SK-N-SH (cell line): ENCODE data around the gene QSOX2.

Experiments used
- EP300 ChIP-seq, 2 experiments: IDR thresholded peaks; 2 replicates each; pipeline versions ENCODE4 v1.4.0 to v1.6.1; 2012; ENCODE audit warnings: borderline replicate concordance in 1 of 2, low read depth in 1 of 2, low read length in 1 of 2
- EZH2phosphoT487 ChIP-seq: fragments of 200-600 bp; sonication (generic); IDR thresholded peaks from 2 replicates; pipeline ENCODE4 v1.6.1; 2017; ENCODE audit warnings: low read depth, mixed run types, mild to moderate bottlenecking, antibody characterized with exemption, moderate library complexity, borderline replicate concordance
- FOXJ3 ChIP-seq: sonication (generic); formaldehyde crosslinking; IDR thresholded peaks from 2 replicates; pipeline ENCODE4 v1.5.1; 2020; ENCODE audit warnings: mild to moderate bottlenecking, missing genetic modification reagents
- JUND ChIP-seq: IDR thresholded peaks from 2 replicates; pipeline ENCODE4 v1.4.0; 2012
- NFIC ChIP-seq: IDR thresholded peaks from 2 replicates; pipeline ENCODE4 v1.4.0; 2012; ENCODE audit warnings: borderline replicate concordance
- NRF1 ChIP-seq: IDR thresholded peaks from 2 replicates; pipeline ENCODE4 v1.6.1; 2012; ENCODE audit warnings: low read depth, mild to moderate bottlenecking, low read length
- RFX5 ChIP-seq: IDR thresholded peaks from 2 replicates; pipeline ENCODE4 v1.6.1; 2012; ENCODE audit warnings: mild to moderate bottlenecking, improper control_type of control experiment, low read length
- SMC3 ChIP-seq: IDR thresholded peaks from 2 replicates; pipeline ENCODE4 v1.6.1; 2012; ENCODE audit warnings: low read depth, low read length, improper control_type of control experiment
- TF ChIP-seq, protein P1 (sequence below): fragments of 200-600 bp; sonication (generic); IDR thresholded peaks from 2 replicates; pipeline ENCODE4 v1.6.1; 2017; ENCODE audit warnings: antibody characterized with exemption, mild to moderate bottlenecking, moderate library complexity
- TF ChIP-seq, protein P2 (sequence below): IDR thresholded peaks from 2 replicates; pipeline ENCODE4 v1.6.1; 2012; ENCODE audit warnings: mild to moderate bottlenecking, low read depth, low read length, moderate library complexity
- TF ChIP-seq, protein P3 (sequence below): IDR thresholded peaks from 2 replicates; pipeline ENCODE4 v1.4.0; 2012; ENCODE audit warnings: low read depth
- TF ChIP-seq, protein P4 (sequence below): IDR thresholded peaks from 2 replicates; pipeline ENCODE4 v1.4.0; 2012; ENCODE audit warnings: low read depth, borderline replicate concordance

DNA sequence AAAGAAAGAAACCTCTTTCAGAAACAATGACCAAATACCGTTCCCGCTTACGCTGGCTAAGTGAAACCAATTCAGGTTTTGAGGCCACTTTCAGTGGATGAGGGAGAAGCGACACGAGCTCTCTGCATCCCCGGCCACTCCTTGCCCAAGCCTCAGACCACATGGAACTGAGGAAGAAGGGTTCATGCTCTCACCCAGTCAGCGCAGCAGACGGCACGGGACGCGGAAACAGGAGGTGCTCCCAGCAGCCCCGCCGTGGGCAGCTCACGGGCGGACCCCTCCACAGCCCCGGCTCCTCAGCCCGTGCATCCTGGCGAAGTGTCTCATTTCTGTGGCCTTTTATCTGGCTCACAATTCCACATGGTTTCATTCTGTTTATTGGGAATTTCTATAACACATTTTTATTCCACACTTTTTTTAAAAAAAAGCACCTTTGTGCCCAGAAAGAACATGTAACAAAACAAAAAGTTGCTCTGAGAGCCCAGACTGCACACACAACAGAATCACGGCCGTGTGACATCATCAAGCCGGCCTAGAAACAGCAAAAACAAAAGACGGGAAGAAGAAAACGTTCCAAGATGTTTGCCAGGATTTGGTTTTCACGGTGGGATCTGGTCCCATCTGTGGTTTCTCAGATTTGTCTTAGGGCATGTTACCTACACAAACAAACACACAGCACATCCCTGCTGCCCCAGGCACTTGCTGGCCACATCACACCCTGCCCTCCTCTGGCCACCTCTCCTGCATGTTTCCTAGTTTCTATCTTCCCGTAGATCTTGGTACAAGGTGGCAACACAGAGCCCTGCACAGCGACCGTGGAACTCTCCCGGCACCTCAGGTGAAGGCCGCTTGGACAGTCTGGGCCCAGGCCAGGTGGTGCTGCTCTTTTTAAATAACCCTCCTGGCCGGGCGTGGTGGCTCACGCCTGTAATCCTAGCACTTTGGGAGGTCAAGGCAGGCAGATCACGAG, 16.2 kb downstream of the QSOX2 start:
- TF ChIP-seq, protein P1, sequence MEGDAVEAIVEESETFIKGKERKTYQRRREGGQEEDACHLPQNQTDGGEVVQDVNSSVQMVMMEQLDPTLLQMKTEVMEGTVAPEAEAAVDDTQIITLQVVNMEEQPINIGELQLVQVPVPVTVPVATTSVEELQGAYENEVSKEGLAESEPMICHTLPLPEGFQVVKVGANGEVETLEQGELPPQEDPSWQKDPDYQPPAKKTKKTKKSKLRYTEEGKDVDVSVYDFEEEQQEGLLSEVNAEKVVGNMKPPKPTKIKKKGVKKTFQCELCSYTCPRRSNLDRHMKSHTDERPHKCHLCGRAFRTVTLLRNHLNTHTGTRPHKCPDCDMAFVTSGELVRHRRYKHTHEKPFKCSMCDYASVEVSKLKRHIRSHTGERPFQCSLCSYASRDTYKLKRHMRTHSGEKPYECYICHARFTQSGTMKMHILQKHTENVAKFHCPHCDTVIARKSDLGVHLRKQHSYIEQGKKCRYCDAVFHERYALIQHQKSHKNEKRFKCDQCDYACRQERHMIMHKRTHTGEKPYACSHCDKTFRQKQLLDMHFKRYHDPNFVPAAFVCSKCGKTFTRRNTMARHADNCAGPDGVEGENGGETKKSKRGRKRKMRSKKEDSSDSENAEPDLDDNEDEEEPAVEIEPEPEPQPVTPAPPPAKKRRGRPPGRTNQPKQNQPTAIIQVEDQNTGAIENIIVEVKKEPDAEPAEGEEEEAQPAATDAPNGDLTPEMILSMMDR, result no peak
- TF ChIP-seq NFIC (no peak), EZH2phosphoT487 (no peak), RFX5 (no peak), NRF1 (no peak), FOXJ3 (CRISPR knock-in tag) (no peak), SMC3 (no peak), JUND (no peak), EP300 (IDR thresholded peaks at IDR 0.05; ENCODE audit: borderline replicate concordance in 1 of 2, low read depth in 1 of 2, low read length in 1 of 2) (no peak)
- TF ChIP-seq, protein P2, sequence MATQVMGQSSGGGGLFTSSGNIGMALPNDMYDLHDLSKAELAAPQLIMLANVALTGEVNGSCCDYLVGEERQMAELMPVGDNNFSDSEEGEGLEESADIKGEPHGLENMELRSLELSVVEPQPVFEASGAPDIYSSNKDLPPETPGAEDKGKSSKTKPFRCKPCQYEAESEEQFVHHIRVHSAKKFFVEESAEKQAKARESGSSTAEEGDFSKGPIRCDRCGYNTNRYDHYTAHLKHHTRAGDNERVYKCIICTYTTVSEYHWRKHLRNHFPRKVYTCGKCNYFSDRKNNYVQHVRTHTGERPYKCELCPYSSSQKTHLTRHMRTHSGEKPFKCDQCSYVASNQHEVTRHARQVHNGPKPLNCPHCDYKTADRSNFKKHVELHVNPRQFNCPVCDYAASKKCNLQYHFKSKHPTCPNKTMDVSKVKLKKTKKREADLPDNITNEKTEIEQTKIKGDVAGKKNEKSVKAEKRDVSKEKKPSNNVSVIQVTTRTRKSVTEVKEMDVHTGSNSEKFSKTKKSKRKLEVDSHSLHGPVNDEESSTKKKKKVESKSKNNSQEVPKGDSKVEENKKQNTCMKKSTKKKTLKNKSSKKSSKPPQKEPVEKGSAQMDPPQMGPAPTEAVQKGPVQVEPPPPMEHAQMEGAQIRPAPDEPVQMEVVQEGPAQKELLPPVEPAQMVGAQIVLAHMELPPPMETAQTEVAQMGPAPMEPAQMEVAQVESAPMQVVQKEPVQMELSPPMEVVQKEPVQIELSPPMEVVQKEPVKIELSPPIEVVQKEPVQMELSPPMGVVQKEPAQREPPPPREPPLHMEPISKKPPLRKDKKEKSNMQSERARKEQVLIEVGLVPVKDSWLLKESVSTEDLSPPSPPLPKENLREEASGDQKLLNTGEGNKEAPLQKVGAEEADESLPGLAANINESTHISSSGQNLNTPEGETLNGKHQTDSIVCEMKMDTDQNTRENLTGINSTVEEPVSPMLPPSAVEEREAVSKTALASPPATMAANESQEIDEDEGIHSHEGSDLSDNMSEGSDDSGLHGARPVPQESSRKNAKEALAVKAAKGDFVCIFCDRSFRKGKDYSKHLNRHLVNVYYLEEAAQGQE, result no peak
- TF ChIP-seq, protein P3, sequence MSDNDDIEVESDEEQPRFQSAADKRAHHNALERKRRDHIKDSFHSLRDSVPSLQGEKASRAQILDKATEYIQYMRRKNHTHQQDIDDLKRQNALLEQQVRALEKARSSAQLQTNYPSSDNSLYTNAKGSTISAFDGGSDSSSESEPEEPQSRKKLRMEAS, result no peak
- TF ChIP-seq, protein P4, sequence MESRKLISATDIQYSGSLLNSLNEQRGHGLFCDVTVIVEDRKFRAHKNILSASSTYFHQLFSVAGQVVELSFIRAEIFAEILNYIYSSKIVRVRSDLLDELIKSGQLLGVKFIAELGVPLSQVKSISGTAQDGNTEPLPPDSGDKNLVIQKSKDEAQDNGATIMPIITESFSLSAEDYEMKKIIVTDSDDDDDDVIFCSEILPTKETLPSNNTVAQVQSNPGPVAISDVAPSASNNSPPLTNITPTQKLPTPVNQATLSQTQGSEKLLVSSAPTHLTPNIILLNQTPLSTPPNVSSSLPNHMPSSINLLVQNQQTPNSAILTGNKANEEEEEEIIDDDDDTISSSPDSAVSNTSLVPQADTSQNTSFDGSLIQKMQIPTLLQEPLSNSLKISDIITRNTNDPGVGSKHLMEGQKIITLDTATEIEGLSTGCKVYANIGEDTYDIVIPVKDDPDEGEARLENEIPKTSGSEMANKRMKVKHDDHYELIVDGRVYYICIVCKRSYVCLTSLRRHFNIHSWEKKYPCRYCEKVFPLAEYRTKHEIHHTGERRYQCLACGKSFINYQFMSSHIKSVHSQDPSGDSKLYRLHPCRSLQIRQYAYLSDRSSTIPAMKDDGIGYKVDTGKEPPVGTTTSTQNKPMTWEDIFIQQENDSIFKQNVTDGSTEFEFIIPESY, result no peak
